Neural progenitor cell (in vitro differentiated cells): ENCODE data around the gene NEXN. TPM values are rescaled to one million over a fixed set of nuclear protein-coding genes. Genes with fewer than 3 reads are reported as not detected.

Experiments
- DNase-seq: peaks from one replicate; pipeline ENCODE4 v3.0.0-alpha.2; 2016; ENCODE audit warnings: low spot score
- H2AFZ ChIP-seq: fragments of 200-600 bp; sonication (generic); replicated peaks from 2 replicates; pipeline ENCODE4 v1.6.1; 2016; ENCODE audit warnings: antibody characterized with exemption
- H3F3A ChIP-seq: fragments of 200-600 bp; sonication (generic); 2 replicates; pipeline ENCODE4 v1.6.1; 2016; ENCODE audit warnings: antibody characterized with exemption, low read depth
- H3K27ac ChIP-seq: fragments of 200-600 bp; sonication (generic); 2 replicates; pipeline ENCODE4 v1.5.1; 2016; ENCODE audit warnings: mild to moderate bottlenecking
- H3K27me3 ChIP-seq: fragments of 200-600 bp; sonication (generic); 2 replicates; pipeline ENCODE4 v1.6.1; 2016; ENCODE audit warnings: mild to moderate bottlenecking, moderate library complexity
- H3K36me3 ChIP-seq: fragments of 200-600 bp; sonication (generic); 2 replicates; pipeline ENCODE4 v1.5.1; 2016
- H3K4me1 ChIP-seq: fragments of 200-600 bp; sonication (generic); 2 replicates; pipeline ENCODE4 v1.6.1; 2016; ENCODE audit warnings: mixed run types
- H3K4me2 ChIP-seq: fragments of 200-600 bp; sonication (generic); 2 replicates; pipeline ENCODE4 v1.6.1; 2016
- H3K4me3 ChIP-seq: fragments of 200-600 bp; sonication (generic); 2 replicates; pipeline ENCODE4 v1.5.1; 2016
- H3K79me2 ChIP-seq: fragments of 200-600 bp; sonication (generic); 2 replicates; pipeline ENCODE4 v1.6.1; 2016; ENCODE audit warnings: low read depth
- H3K9ac ChIP-seq: fragments of 200-600 bp; sonication (generic); 2 replicates; pipeline ENCODE4 v1.6.1; 2016
- H3K9me3 ChIP-seq: fragments of 200-600 bp; sonication (generic); 2 replicates; pipeline ENCODE4 v1.5.1; 2016; ENCODE audit warnings: low read depth
- H4K20me1 ChIP-seq: fragments of 200-600 bp; sonication (generic); 2 replicates; pipeline ENCODE4 v1.6.1; 2016; ENCODE audit warnings: low read depth
- H3K27ac Mint-ChIP-seq: 3 replicates; pipeline ENCODE4 v1.8.0; 2021; ENCODE audit warnings: mixed read lengths
- H3K27me3 Mint-ChIP-seq: 2 replicates; pipeline ENCODE4 v1.8.0; 2022; ENCODE audit warnings: low read depth, mild to moderate bottlenecking, inconsistent platforms, moderate library complexity, mixed read lengths; ENCODE audit not compliant: insufficient read depth
- H3K36me3 Mint-ChIP-seq: 3 replicates; pipeline ENCODE4 v1.8.0; 2021; ENCODE audit warnings: mixed read lengths
- H3K4me1 Mint-ChIP-seq: 3 replicates; pipeline ENCODE4 v1.8.0; 2021; ENCODE audit warnings: mixed read lengths
- H3K4me3 Mint-ChIP-seq: 3 replicates; pipeline ENCODE4 v1.8.0; 2021; ENCODE audit warnings: mild to moderate bottlenecking, moderate library complexity, mixed read lengths
- H3K9me3 Mint-ChIP-seq: 3 replicates; pipeline ENCODE4 v1.8.0; 2020; ENCODE audit warnings: mixed read lengths
- CTCF ChIP-seq: fragments of 200-600 bp; sonication (generic); IDR thresholded peaks from 2 replicates; pipeline ENCODE4 v1.5.1; 2017; ENCODE audit warnings: antibody characterized with exemption, mild to moderate bottlenecking
- EZH2 ChIP-seq: fragments of 200-600 bp; sonication (generic); IDR thresholded peaks from 2 replicates; pipeline ENCODE4 v1.6.1; 2017; ENCODE audit warnings: antibody characterized with exemption, mild to moderate bottlenecking, moderate library complexity
- EZH2phosphoT487 ChIP-seq: fragments of 200-600 bp; sonication (generic); IDR thresholded peaks from 2 replicates; pipeline ENCODE4 v1.6.1; 2017; ENCODE audit warnings: antibody characterized with exemption
- total RNA-seq: library from RNA; depleted of rRNA; stranded (reverse); fragments of >200 nt; gene quantifications from 2 replicates; pipeline ENCODE4 v1.2.3, GENCODE V29; 2015; ENCODE audit warnings: low replicate concordance

The NEXN gene
- total RNA-seq, 1 donor from 2014 or later: 2.0 TPM

- Histone ChIP-seq H3K4me3 (no peak overlapping the region), H3K79me2 (peaks cover 83% of the 10 kb centered on the region), H3K27me3 (no peaks in the 10 kb centered on the region), H3K9me3 (no peaks in the 10 kb centered on the region), H3K36me3 (peaks cover 60% of the 10 kb centered on the region), H4K20me1 (peaks cover 77% of the 10 kb centered on the region), H3K9ac (no peak overlapping the region), H3K4me2 (no peak overlapping the region), H3F3A (peaks cover 43% of the 10 kb centered on the region), H3K27ac (no peak overlapping the region), H2AFZ (no peak overlapping the region), H3K4me1 (peaks cover 4% of the 10 kb centered on the region)
- Mint-ChIP-seq H3K36me3 (peaks cover 36% of the 10 kb centered on the region), H3K4me1 (no peaks in the 10 kb centered on the region), H3K9me3 (no peaks in the 10 kb centered on the region), H3K27me3 (no peaks in the 10 kb centered on the region), H3K27ac (no peak overlapping the region), H3K4me3 (no peak overlapping the region)
- TF ChIP-seq EZH2 (no peak), CTCF (no peak), EZH2phosphoT487 (no peak)
- no peak for DNase-seq
Measured at GRCh38 chr1:77954521-77954920, 66.1 kb downstream of the NEXN start.

- H3K9me3 Mint-ChIP-seq: no peaks in the 10 kb centered on the region
- Histone ChIP-seq H3K9me3 (no peaks in the 10 kb centered on the region), H3K36me3 (peaks cover 62% of the 10 kb centered on the region), H3K4me3 (no peak overlapping the region), H3F3A (peaks cover 41% of the 10 kb centered on the region), H2AFZ (no peak overlapping the region), H3K9ac (no peak overlapping the region), H3K4me2 (no peak overlapping the region), H3K79me2 (peaks cover 83% of the 10 kb centered on the region), H3K27ac (no peak overlapping the region), H3K4me1 (no peaks in the 10 kb centered on the region), H3K27me3 (no peaks in the 10 kb centered on the region), H4K20me1 (peaks cover 77% of the 10 kb centered on the region)
- H3K27me3 Mint-ChIP-seq: no peaks in the 10 kb centered on the region
- TF ChIP-seq CTCF (no peak), EZH2phosphoT487 (no peak), EZH2 (no peak)
- no peak overlapping the region for H3K27ac Mint-ChIP-seq
- H3K4me3 Mint-ChIP-seq: no peak overlapping the region
- H3K36me3 Mint-ChIP-seq: peaks cover 40% of the 10 kb centered on the region
- H3K4me1 Mint-ChIP-seq: no peaks in the 10 kb centered on the region
- DNase-seq: no peak
Measured at GRCh38 chr1:77955709-77956108, 67.3 kb downstream of the NEXN start.

GRCh38 chr1:77956464-77956863, 68.0 kb downstream of the NEXN start:
- no peaks in the 10 kb centered on the region for H3K9me3 Mint-ChIP-seq
- no peaks in the 10 kb centered on the region for H3K9me3 ChIP-seq
- no peaks in the 10 kb centered on the region for H3K27me3 ChIP-seq
- H3K36me3 Mint-ChIP-seq: peaks cover 44% of the 10 kb centered on the region
- no peak overlapping the region for H3K9ac ChIP-seq
- H3F3A ChIP-seq: peaks cover 40% of the 10 kb centered on the region
- no peak overlapping the region for H3K4me2 ChIP-seq
- H3K27me3 Mint-ChIP-seq: no peaks in the 10 kb centered on the region
- peaks cover 62% of the 10 kb centered on the region for H3K36me3 ChIP-seq
- peaks cover 77% of the 10 kb centered on the region for H4K20me1 ChIP-seq
- peaks cover 83% of the 10 kb centered on the region for H3K79me2 ChIP-seq
- H2AFZ ChIP-seq: no peak overlapping the region
- no peaks in the 10 kb centered on the region for H3K4me1 ChIP-seq
- H3K27ac ChIP-seq: no peak overlapping the region
- H3K4me3 ChIP-seq: no peak overlapping the region
- H3K27ac Mint-ChIP-seq: no peak overlapping the region
- H3K4me3 Mint-ChIP-seq: no peak overlapping the region
- TF ChIP-seq CTCF: no peak
- no peak for TF ChIP-seq EZH2
- no peak for TF ChIP-seq EZH2phosphoT487
- DNase-seq: no peak
- H3K4me1 Mint-ChIP-seq: no peaks in the 10 kb centered on the region
